GM18519 (cell line): ENCODE results near the gene SLC12A9.

ENCODE experiments used
- ATAC-seq: cut with Tn5 transposase; IDR thresholded peaks from one replicate; pipeline ENCODE4 v1.9.1; 2021; ENCODE audit warnings: mild to moderate bottlenecking, moderate library complexity; ENCODE audit not compliant: unreplicated experiment, low FRiP score

SLC12A9 gene

DNA sequence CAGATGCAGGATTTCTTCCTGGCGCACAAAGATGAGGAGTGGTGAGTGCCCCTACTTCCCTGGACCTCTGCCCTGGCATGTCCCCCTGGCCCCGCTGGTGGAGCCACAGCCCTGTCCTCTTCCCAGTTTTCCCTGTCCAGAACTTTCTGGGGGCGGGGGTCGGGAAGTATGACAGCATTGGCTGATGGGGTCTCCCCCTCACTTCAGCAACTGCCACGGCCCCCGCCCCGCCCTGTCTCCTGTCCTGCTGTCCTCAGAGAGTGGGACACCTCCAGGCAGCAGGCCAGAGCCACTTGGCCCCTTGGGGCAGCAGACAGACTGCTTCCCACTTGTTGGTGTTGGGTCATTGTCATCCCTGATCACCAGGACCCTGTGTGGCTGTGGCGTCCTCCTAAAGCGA is 29.7 kb downstream of the SLC12A9 start:
- no peak for ATAC-seq

DNA sequence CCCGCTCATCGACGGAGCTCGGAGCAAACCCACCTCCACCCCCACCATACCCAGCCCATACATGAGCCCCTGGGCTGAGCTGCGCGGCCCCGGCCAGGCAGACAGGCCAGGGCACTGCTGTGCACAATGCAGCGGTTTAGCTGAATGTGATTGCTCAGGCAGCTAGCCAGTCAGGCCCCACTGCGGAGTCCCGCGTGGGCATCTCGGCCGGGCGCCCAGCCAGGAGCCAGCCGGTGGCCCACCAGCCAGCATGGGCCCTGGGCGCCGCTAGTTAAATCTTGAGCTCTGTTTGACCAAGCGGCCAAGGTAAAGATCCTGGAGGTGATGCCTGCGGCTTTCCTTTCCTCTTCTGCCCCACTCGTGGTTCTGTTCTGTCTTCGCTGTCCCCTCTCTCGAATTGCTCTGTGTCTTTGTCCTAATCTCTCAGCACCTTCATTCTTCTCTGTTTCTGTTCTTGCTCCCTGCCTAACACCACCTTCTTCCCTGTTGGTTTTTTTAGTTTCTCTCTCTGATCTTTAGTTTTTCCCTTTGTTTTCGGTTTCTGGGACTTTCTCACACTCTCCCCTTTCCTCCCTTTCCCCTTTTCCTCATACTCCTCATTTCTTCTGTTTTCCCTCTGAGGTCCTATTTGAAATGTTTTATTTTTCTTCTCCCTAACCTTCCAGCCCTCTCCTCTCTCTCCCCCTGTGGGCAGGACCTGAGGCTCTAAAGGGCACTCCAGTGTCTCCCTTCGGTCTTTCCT is 30.4 kb downstream of the SLC12A9 start:
- no peak for ATAC-seq

DNA sequence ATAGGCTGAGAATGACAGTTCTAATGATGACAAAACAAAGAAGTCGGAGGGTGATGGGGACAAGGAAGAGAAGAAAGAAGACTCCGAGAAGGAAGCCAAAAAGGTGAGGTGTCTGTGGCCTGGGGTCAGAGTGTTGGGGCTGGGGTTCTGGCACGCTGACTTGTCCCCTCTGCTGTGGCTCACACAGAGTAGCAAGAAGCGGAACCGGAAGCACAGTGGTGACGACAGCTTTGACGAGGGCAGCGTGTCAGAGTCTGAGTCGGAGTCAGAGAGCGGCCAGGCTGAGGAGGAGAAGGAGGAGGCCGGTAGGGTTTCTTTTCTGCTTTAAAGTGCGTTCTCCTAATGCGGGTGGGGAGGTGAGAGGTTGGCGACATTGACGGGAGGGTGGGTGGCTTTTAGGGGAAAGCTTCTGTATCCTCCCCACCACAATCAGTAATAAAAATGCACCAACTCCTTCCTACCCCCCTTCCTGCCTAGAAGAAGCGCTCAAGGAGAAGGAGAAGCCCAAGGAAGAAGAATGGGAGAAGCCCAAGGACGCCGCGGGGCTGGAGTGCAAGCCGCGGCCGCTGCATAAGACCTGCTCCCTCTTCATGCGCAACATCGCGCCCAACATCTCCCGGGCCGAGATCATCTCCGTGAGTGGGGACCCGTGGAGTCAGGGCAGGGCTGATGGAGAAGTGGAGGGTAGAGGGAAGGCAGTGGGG is 32.4 kb downstream of the SLC12A9 start:
- no peak for ATAC-seq

DNA sequence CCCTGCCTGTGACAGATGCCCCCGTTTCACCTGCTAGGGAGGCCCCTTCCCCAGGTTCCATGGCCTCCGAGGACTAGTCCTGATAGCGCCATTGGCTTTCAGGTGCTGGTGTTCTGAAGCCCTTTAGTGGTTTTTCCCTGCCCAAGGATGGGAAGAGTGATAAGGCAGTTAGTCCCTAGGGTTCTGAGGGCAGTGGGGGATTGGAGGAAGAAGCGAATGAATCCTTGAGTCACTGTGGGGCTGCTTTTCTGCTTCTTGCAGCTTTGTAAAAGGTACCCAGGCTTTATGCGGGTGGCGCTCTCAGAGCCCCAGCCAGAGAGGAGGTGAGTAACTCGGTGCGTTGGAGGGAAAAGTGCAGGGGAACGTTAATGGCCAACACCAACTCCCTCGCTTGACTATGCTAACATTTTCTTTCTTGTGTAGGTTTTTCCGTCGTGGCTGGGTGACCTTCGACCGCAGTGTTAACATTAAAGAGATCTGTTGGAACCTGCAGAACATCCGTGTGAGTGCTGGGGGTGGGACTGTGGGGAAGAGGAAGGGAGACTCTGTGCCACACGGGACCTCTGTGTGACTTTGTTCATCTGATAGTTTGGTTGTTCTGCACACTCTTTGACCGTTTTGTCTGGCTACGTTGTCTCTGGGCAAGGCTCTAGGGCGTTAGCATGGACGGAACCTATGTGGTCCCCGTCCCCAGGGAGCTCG is 33.1 kb downstream of the SLC12A9 start:
- no peak for ATAC-seq

DNA sequence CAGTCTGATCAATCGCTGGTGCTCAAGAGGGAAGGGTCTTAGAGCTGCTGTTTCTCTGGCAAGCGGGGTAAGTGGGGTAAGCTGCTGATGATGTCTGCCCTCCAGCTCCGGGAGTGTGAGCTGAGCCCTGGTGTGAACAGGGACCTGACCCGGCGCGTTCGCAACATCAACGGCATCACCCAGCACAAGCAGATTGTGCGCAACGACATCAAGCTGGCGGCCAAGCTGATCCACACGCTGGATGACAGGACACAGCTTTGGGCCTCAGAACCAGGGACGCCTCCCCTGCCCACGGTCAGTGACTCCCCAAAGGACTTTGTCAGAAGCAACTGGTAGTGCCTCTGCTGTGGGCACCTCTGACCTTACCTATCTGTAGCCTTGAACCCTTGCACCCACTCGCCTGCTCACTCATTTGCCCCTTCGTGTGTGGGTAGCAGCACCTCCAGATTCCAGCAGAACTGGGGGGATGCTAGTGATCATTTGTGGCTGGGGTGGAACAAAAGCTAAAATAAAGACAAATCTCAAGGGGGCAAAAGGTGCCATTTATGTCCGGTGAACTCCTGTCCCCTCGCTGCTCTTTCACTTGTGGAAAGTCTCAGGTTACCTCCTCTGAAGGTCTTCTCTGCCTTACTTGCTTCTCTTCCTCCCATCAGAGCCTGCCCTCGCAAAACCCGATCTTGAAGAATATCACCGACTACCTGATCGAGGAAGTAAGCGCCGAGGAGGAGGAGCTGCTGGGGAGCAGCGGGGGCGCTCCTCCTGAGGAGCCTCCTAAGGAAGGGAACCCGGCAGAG is 33.8 kb downstream of the SLC12A9 start:
- ATAC-seq, result no peak

DNA sequence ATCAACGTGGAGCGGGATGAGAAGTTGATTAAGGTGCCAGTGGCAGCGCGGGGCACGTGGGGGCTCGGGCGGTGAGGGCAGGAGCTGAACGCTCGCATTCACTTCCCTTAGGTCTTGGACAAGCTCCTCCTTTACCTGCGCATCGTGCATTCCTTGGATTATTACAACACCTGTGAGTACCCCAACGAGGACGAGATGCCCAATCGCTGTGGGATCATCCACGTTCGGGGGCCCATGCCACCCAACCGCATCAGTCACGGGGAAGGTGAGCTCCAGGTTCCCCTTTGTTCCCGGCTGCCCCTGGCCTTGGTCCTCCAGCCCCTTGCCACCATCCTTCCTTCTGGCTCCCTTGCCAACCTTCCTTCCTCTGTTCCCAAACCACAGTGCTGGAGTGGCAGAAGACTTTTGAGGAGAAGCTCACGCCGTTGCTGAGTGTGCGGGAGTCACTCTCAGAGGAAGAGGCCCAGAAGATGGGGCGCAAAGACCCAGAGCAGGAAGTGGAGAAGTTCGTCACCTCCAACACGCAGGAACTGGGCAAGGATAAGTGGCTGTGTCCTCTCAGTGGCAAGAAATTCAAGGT is 34.5 kb downstream of the SLC12A9 start:
- no peak for ATAC-seq

DNA sequence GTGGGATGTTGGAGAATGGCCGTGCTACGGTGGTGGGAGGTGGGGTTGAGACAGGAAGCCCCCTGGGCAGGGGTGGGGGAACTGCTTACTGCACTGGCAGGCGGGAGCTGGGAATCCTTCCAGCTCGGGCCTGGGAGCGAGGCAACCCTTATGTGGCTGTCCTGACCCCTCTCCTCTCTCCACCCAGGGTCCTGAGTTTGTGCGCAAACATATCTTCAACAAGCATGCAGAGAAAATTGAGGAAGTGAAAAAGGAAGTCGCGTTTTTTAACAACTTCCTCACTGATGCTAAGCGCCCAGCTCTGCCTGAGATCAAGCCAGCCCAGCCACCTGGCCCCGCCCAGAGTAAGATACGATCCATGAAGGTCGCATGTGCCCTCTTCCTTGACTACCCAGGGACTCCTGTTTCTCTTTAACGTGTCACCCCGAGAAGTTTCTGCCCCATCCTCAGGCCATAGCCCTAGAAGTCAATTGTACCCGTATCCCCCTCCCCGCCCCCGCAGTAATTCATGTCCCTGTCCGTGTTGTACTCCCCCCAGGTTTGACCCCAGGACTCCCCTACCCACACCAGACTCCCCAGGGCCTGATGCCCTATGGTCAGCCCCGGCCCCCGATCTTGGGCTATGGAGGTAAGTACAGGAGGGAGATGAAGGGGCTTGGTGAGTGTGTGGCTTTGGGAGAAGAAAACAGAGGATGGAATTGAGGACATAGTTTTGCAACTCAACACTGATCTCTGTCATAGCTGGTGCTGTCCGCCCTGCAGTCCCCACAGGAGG is 35.2 kb downstream of the SLC12A9 start:
- ATAC-seq, result no peak

DNA sequence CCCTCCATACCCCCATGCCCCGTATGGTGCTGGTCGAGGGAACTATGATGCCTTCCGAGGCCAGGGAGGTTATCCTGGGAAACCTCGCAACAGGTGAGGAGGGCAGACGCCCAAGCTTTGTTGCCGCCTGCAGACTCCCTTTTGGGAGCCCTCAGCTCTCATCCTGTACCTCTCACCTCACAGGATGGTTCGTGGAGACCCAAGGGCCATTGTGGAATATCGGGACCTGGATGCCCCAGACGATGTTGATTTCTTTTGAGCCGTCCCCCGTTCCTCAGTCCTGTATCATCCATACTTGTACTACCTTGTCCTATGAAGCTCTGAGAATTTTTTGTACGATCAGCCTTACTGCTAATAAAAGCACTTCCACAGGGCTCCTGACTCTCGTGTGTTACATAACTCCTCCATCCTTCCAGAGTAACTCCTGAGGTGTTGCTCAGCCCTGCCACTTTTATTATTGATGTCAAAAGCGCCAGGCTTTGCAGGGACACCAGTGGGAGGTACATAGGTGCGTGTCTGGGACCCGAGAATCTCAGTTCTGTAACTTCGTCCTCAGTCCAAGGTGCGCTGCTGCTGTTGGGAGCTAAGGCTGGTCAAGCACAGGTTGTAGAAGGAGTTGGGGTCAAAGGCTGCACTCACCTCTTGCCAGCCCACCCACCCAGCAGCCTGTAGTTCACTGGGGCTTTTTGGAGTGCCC is 35.9 kb downstream of the SLC12A9 start:
- no peak for ATAC-seq

DNA sequence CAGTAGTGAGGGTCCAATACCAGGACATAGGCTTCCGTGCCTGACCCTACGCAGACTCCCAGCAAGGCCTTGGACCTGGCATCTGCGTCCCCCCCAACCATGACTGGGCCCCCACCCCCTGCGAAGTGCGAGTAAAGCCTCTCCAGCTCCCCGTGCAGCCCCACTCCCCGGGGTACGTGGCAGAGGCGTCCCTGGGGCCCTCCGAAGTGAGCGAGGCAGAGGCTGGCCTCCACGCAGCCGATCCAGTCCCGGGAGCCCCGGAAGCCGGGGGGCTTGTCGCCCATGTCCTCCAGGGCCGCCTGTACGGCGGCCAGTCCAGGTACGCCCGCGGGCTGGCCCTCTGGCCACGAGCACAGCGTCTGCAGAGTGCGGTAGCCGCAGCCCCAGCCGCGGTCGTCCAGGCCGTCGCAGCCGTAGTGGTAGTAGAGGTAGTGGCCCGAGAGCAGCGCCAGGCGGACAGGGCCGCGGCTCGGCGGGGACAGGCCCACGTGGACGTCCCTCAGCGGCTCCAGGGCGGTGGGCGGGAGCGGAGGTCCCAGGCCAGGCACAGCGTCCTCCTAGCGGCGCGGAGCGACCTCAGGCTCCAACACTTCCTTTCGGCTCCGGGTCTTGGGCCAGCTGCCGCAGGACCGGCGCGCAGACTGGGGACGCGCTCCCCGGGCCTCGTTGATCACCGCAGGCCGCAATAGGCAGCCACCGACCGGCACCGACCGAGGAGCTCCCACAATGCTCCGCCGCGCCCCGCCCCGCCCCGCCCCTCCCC is 36.7 kb downstream of the SLC12A9 start, which contains the start of gene UFSP1:
TSS of gene UFSP1 (minus strand) at position 728 of the 763 bp plus-strand sequence. CDS start at position 284, 444 bp downstream.
- ATAC-seq, result peak; percentile 14

DNA sequence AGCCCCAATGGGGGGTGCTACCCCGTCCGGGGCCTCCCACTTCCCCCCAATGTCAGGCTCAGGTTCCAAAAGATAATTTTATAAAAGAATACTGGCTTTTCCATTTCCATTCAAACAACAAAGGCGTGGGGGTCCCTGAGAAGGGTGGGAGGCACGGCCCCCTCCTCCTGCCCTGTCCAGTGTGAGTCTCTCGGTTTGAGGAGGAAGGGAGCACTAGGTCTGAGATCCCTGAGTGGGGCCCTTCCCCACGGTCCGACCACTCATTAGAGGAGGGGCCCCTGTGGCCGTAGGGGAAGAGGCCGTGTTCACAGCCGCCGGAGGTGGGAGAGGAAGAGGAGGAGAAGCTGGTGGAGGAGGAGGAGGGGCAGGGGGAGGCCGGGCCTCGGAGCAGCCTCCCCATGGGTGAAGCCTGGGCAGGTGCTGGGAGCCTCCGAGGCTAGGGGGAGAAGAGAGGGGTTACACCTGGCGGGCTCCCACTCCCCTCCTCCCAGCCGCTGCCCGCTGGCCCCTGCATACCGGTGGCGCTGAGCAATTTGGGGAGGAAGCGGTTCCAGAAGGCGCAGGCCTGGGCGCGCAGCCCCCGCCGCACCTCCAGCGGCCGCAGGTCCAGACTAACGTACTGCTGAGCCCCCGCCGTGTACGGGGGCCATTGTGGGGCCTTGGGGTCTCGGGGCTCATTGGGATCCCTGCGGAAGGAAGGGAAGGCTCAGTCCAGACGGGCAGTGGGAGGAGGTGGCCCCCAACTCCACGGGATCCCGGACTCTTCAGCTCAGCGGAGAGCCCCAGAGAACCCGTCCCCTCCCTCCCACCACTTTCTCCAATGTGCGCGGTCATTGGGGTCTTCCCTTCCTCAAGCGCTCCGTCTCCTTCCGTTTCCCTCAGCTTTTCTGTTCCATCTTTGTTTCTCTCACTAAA is 38.4 kb downstream of the SLC12A9 start:
- ATAC-seq, result no peak

DNA sequence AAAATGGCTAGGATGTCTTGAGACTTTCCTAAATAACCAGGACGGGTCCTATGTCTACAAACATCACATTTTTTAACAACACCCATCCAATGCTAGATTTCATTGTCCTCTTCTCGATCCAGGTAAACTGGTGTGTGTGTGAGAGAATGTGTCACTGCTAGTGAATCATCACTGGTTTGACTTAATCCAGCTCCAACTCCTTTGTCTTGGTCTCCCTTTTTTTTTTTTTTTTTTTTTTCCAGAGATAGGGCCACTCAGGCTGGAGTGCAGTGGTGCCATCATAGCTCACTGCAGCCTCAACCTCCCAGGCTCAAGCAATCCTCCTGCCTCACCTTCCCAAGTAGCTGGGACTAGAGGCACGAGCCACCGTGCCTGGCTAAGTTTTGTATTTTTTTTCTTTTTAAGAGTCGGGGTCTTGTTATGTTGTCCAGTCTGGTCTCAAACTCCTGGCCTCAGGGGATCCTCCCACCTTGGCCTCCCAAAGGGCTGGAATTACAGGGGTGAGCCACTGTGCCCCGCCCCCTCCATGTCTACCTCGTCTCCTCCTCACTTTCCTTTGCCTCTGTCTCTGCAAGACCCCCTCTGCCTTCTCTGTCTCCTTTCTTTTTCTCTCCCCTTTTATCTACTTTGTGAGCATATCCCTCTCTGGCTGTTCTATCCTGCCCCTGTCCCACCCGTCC is 39.2 kb downstream of the SLC12A9 start:
- no peak for ATAC-seq

DNA sequence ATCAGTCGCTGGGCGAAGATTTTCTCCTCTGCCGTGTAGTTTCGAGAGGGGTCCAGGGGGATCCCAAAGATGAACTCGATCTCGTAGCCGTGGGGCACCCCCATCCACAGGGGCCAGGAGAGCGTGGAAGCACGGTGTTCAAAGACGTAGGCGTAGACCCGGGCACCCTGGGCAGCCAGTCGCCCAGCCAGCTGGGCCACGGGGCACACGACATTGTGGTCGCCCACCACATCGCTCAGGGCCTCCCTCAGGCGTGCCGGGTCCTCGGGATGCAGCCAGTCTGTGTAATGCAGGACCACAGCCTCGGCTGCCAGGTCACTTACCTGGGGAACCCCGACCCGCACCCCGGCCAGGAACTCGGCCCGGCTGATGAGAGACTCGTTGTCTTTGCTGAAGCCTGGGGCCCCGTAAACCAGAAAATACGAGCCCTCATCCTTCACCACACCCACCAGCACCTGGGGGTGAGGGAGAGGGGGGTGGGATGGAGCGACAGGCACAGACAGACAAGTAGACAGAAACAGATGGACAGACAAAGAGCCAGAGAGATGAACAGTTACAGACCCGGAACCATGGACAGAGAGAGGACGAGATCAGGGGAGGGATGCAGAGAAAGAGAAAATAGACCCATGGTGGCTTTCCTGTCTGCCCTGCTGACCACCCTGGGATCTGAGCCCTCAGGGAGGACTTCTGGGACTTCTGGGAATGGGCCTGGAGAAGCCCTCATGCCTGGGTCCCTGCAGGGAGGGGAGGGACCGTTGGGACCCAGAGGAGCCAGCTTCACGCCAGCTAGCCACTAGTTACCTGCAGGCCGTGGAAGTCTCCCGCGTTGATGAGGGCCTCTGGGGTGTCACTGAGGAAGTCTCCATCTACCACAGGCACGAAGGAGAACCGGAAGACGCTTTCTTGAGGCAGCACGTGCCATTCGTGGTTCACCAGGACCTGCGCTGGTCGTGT is 40.1 kb downstream of the SLC12A9 start:
- ATAC-seq, result no peak

DNA sequence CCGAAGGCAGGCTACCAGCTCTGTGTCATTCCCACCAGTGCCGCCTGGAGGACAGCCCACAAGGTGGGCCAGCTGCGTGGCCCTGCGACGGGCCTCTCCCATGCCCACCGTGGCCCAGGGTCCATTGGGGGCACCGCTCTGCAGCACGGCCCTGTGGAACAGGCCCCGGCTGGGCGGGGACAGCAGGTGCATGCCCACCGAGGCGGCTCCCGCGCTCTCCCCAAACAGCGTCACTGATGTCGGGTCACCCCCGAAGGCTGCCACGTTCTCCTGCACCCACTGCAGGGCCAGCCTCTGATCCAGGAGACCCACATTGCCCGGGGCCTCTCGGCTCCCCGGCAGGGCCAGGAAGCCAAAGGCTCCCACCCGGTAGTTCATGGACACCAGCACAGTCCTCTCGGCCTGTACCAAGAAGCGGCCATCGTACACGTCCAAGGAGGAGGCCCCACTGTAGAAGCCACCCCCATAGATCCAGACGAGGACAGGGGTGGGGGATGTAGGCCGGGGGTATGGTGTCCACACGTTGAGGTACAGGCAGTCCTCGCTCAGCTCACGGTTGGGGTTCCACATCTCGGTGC is 40.9 kb downstream of the SLC12A9 start:
- ATAC-seq, result no peak

DNA sequence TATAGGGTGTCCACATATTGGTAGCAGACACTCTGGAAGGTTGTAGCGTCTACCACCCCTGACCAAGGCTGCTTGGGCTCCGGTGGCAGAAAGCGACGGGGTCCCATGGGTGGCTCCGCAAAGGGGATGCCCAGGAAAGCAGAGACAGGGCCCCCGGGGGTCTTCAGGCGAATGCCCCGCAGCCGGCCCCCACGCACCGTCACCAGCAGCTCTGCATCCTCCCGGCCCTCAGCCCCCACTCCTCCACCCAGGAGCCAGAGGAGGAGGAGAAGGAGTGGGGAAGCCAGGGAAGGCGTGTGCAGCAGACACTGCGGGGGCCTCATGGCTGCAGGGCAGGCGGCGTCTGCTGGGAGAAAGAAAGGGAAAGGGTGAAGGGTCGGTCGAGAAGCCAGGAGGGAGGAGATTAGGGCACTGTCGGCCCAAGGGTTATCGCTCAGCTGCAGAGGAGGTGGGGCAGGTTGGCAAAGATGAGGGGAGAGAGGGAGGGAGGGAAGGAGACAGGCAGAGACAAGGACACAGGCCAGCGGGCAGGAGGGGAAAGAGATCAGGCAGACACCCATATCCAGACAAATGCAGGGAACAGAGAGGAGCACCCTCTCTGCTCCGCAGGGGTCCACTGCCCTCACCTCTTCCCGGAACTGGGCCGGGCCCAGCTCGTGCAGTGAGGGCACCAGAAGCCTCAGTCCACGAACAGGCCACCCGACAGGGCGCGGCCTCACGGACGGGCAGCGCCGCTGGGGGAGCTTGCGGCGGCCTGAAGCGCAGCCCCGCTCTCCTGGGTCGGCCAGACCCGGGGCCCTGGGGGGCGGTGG is 41.6 kb downstream of the SLC12A9 start:
- no peak for ATAC-seq
